ENCODE measurements around the gene DOCK11. TPM values are rescaled to one million over a fixed set of nuclear protein-coding genes. Genes with fewer than 3 reads are reported as not detected.

Gene DOCK11
- total RNA-seq, 2 donors from 2014 or later = 41.6 to 44.9 TPM

DNA sequence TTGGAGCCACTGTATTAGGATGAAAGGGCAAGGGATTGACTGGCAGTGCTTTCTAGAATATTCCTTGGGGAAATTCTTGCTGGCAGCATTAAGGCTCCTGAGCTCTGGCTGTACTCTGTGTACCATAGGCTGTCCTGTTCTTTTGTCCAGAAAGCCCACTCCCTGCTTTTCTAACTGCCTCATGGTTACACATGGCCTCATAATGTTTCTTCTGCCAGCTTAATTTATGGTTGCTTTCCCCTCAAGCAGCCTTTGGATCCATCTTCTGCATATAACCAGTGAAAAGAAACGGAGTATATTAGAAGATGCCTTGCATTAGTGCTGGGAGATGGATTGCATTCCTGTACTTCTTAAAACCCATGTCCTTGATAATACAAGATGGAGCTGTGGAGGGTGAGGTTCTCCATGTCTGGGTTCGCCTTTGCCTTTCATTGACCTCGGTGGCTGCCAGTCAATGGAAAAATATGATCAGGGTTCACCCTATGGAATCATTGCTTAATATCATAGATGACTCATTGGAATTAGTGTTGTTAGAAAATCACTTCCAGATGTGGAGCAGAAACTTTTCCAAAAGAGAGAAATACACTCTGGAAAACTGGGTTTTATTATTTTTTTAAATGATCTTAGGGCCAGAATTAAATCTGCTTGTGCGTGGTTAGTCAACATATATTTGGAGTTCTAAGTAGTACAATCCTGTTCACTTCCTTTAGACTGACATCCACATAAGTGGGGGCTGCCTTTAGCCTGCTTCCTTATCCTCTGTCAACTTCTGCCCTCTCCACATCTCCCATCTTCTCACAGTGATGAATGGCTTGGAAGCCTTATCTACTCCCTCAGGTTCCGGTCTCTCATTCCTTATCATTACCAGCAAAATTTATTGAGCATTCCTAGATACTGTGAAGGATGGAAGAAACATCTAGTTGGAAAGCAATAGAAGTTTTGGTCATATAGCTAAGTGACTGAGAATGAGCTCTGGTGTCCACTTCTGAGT, 24.9 kb downstream of the DOCK11 start:
- H3K27ac Mint-ChIP-seq = peak overlapping the region; percentile 61 to 65

GRCh38 chrX:118521435-118521834, 25.8 kb downstream of the DOCK11 start:
- H3K9me3 Mint-ChIP-seq = no peaks in the 10 kb centered on the region
- DNase-seq (ENCODE audit: low spot score in 2 of 2) (no peak), ATAC-seq (no peak)
- peak overlapping the region in 1 of 2 donors; percentile 65 for H3K27ac Mint-ChIP-seq
- peaks cover 0 to 5% of the 10 kb centered on the region in 2 donors for H3K36me3 Mint-ChIP-seq

More for the DNA sequence above, 24.9 kb downstream of the DOCK11 start:
- no peak for DNase-seq (ENCODE audit: low spot score in 2 of 2)
- Mint-ChIP-seq H3K9me3 (no peaks in the 10 kb centered on the region), H3K36me3 (peaks cover 0 to 5% of the 10 kb centered on the region in 2 donors)
- ATAC-seq = no peak

DNA sequence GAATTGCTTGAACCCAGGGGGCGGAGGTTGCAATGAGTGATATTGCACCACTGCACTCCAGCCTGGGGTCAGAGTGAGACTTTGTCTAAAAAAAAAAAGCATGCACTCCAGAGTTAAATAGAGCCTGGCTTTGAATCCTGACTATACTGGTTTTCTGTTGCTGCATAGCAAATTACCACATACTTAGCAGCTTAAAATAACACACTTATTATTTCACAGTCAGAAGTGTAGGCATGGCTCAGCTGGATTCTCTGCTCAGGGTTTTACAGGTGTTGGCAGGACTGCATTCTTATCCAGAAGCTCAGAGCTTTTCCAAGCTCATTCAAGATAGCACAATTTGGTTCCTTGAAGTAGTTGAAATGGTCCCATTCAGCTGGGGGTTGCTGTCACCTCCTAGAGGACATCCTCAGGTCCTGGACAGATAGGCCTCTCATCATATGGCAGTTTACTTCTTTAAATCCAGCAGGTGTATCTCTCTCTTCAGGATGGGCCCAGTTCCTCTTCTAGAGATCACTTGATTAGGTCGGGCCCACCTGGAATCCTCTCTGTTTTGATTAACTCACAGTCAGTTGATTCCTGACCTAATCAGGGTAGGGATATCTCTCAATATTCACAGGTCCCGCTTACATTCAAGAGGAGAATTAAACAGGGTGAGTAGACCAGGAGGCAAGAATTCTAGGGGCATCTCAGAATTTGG, 26.8 kb downstream of the DOCK11 start:
- no peak overlapping the region for H3K27ac Mint-ChIP-seq
- ATAC-seq (no peak), DNase-seq (ENCODE audit: low spot score in 2 of 2) (no peak)
- H3K36me3 Mint-ChIP-seq = peaks cover 0 to 5% of the 10 kb centered on the region in 2 donors
- H3K9me3 Mint-ChIP-seq = no peaks in the 10 kb centered on the region

DNA sequence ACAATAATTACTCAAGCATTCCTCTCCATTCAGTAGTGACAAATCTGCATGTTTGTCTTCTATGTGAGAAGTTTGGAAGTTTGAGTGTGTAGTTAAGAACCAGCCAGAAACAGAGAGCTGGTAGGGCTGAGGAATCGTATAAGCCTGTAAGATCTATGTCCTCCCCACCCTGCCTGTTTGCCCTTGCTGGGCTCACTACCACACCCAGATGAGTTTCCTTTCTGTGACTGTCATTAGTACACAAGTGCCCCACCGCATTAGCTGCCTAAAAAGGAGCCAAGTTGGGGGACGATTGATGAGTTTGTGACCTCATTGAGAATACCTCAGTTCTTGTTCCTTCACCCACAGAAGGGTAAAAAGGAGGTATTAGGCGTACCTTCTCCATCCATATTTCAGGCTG, 28.3 kb downstream of the DOCK11 start:
- H3K9me3 Mint-ChIP-seq = no peaks in the 10 kb centered on the region
- DNase-seq (ENCODE audit: low spot score in 2 of 2) (no peak), ATAC-seq (peak; percentile 21 to 31)
- H3K27ac Mint-ChIP-seq = peak overlapping the region; percentile 91 to 97
- peaks cover 0 to 5% of the 10 kb centered on the region in 2 donors for H3K36me3 Mint-ChIP-seq

DNA sequence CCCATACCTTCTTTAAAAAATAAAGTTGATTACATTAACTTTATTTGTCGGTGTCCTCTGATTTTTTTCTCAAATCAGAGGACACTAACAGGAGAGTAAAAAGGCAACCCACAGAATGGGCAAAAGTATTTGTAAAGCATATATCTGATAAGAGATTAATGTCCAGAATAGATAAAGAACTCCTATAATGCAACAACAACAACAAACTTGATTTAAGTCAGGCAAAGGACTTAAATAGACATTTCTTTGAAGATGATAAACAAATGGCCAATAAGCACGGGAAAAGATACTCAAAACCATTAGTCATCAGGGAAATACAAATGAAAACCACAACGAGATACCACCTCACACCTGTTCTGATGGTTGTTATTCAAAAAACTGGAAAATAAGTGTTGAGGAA, 28.7 kb downstream of the DOCK11 start:
- Mint-ChIP-seq H3K36me3 (peaks cover 3 to 8% of the 10 kb centered on the region in 2 donors), H3K9me3 (peaks cover 0 to 2% of the 10 kb centered on the region in 2 donors), H3K27ac (peak overlapping the region; percentile 91 to 97)
- DNase-seq (ENCODE audit: low spot score in 2 of 2) (no peak), ATAC-seq (no peak)

DNA sequence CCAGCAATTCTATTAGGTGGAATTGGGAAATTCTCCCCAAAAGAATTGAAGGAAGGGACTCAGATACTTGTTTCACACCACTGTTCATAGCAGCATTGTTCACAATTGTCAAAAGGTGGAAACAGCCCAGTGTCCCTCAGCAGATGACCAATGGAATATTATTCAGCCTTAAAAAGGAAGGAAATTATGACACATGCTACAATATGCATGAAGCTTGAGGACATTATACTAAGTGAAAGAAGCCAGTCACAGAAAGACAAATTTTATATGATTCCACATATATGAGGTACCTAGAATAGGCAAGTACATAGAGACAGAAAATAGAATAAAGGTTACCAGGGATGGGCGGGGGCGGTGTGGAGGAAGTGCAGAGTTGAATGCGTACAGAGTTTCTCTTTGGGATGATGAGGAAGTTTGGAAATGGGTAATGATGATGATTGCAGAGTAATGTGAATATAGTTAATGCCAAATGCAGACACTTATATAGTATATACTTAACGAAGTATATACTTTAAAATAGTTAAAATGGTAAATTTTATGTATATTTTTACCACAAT, 29.6 kb downstream of the DOCK11 start:
- ATAC-seq (no peak), DNase-seq (ENCODE audit: low spot score in 2 of 2) (no peak)
- Mint-ChIP-seq H3K27ac (peak overlapping the region in 1 of 2 donors; percentile 97), H3K36me3 (peaks cover 6 to 11% of the 10 kb centered on the region in 2 donors), H3K9me3 (peaks cover 0 to 4% of the 10 kb centered on the region in 2 donors)

DNA sequence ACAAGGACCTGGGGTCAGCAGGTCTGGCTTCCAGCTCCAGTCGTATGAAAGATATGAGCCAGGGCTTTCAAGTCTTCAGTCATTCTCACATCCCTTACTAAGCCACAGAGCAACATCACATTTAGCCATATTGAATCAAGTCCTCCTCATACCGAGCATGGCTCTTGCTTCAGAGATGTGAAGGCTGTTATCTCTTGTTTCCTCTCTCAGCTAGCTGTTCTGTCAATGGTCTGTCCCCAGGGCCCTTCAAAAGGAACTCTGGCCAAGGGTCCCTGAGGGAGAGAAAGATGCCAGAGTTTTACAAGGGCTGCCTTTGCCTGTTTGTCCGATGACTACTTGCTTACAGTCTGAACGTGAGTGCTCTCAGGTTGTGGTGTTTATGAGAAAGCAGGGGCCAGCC, 30.5 kb downstream of the DOCK11 start:
- peaks cover 0 to 4% of the 10 kb centered on the region in 2 donors for H3K9me3 Mint-ChIP-seq
- H3K36me3 Mint-ChIP-seq = peaks cover 6 to 11% of the 10 kb centered on the region in 2 donors
- no peak for DNase-seq (ENCODE audit: low spot score in 2 of 2)
- peak overlapping the region; percentile 74 to 97 for H3K27ac Mint-ChIP-seq
- peak in 1 of 2 donors; percentile 15 for ATAC-seq

DNA sequence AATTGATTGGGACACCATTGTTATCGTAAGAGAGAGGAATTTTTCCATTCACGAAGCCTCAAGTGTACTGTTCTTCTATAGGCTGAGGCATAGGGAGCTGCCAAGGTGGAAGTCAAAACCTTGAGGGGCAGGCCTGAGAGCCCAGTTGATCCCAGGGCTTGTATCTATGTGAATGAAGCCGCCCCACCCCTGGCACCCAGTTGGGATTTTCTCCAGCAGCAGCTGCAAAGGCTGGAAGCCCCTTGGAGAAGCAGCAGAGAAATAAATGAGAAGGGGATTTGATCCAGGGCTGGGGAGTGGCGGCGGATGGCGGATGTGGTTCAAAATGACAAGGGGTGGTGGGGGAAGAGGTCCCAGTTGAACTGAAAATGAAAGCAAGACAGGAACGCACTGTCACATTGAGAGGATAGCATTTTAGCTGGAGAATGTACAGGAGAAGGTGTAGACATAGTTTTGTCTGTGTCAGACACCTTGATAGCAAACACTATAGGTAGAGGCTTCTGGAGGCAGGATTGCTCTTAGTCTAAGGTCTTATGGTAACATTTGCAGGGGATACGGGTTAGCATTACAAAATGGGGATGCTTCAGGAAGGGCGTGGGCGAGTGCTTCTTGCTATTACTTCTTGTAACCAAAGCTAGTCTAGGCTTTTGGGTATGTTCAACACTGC, 32.6 kb downstream of the DOCK11 start:
- DNase-seq (ENCODE audit: low spot score in 2 of 2) (peak; percentile 29 to 67), ATAC-seq (peak; percentile 67 to 75)
- peak overlapping the region; percentile 97 to 98 for H3K27ac Mint-ChIP-seq
- peaks cover 6% of the 10 kb centered on the region in 2 donors for H3K9me3 Mint-ChIP-seq
- H3K36me3 Mint-ChIP-seq = peaks cover 6 to 20% of the 10 kb centered on the region in 2 donors

GRCh38 chrX:118530219-118530911, 34.8 kb downstream of the DOCK11 start:
- peaks cover 6 to 14% of the 10 kb centered on the region in 2 donors for H3K36me3 Mint-ChIP-seq
- H3K9me3 Mint-ChIP-seq = peaks cover 6% of the 10 kb centered on the region in 2 donors
- peak overlapping the region; percentile 95 to 97 for H3K27ac Mint-ChIP-seq
- ATAC-seq (peak; percentile 37 to 61), DNase-seq (ENCODE audit: low spot score in 2 of 2) (no peak)

DNA sequence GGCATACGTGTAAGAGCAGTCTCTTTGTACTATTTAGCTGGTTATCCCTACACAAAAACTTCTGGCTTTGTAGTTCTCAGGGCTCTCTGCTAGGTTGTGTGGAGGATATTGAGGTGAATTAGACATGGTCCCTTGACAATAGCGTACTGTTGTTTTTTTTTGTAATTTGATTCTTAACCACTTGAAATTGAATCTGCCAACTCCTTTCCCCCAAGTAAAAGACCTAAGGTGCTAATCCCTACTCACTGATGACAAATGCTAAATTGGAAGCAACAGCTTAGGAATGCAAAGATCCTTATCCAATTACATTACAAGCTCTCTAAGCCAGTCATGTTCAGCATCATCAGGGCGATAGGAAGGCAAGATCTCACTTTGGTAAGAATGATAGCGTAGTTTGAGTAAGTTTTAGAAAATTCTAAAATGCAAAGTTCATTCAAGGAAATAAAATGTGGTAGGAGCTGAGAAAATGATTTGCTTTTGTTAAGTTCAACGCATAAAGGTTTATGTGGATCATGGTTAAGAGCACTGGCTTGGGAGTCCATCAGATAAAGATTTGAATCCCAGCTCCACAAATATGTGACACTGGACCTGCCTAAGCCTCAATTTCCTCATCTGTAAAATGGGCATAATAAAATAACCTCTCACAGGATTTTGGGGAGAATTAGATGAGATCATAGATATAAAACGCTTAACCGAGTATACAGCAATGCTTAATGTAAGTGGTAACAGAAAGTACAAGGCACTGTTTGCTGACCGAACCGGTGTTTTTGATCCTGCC, 39.3 kb downstream of the DOCK11 start:
- H3K36me3 Mint-ChIP-seq = peaks cover 0 to 14% of the 10 kb centered on the region in 2 donors
- no peak for DNase-seq (ENCODE audit: low spot score in 2 of 2)
- peak overlapping the region; percentile 61 to 94 for H3K27ac Mint-ChIP-seq
- no peak for ATAC-seq
- H3K9me3 Mint-ChIP-seq = peaks cover 3 to 6% of the 10 kb centered on the region in 2 donors

DNA sequence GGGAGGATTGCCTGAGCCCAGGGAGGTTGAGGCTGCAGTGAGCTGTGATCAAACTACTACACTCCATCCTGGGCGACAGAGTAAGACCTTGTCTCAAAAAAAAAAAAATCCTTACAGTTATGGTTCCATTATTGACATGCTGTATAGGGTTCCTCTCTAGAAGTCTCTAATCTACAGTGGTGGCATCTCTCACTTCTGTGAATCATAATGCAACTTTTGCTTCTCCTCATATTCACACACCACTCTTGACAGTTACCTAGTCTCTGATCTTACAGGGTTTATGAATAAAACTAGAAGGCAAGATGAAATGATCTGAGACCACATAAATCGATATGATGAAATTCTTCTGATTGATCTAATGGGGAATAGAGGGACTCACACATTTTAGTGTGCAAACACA, 40.6 kb downstream of the DOCK11 start:
- peak overlapping the region; percentile 94 for H3K27ac Mint-ChIP-seq
- ATAC-seq = peak; percentile 93 to 95
- peaks cover 3 to 6% of the 10 kb centered on the region in 2 donors for H3K9me3 Mint-ChIP-seq
- H3K36me3 Mint-ChIP-seq = peaks cover 0 to 14% of the 10 kb centered on the region in 2 donors
- DNase-seq (ENCODE audit: low spot score in 2 of 2) = no peak

DNA sequence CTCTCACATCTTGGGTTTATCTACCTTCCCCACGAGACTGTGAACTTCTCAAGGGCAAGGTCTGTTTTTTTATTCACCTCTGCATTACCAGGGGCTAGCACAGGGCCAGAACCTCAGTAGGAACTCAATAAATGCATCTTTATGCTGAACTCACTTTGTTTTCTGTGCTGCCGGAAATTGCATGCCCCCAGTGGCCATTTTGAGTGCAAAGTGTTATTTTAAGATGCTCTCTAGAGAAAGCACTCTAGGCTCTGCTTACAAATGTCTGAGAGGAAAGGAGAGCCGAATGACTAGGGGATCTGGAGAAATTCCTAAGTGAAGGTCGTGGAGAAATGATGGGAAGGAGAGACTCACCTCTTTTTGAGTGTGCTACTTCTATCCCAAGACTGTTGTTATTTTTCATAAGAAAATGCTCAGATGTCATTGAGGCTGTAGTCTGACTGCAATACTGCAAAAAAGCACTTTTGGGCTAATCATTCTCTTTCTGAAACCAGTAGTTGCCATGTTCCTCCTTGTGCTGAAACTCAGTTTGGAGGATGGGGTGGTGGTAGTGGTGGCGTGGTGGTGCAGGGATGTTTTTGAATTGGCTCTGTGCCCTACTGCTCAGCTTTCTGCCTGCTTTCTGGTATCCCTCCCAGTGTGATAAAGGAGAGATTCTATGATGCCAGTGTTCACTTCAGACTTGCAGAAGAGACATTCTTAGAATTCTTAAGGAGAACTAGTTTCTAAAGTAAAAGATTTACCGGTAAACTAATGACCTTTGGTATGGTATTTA, 41.3 kb downstream of the DOCK11 start:
- Mint-ChIP-seq H3K27ac (peak overlapping the region; percentile 94), H3K36me3 (peaks cover 0 to 11% of the 10 kb centered on the region in 2 donors), H3K9me3 (peaks cover 3 to 5% of the 10 kb centered on the region in 2 donors)
- ATAC-seq = peak; percentile 29 to 72
- DNase-seq (ENCODE audit: low spot score in 2 of 2) = no peak

DNA sequence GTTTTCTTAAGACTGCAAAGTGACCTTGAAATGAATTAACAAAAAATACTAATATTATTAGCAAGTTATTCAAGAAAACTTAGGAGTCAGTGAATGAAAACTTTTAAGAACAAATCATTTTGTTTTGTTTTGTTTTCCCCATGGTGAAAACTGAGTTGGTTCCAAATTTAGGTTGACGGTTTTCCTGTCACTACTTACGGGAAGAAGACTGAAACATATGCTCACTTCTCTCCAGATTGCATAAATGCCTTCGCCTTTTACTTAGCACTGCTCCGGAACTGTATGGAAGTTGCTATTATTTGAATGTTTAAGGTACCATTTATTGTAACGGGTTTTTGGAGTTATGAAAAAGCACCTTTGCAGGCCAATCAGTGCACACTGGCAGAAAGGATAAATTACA, 42.8 kb downstream of the DOCK11 start:
- ATAC-seq = no peak
- H3K9me3 Mint-ChIP-seq = no peaks in the 10 kb centered on the region
- peaks cover 0 to 6% of the 10 kb centered on the region in 2 donors for H3K36me3 Mint-ChIP-seq
- DNase-seq (ENCODE audit: low spot score in 2 of 2) = no peak
- peak overlapping the region in 1 of 2 donors; percentile 54 for H3K27ac Mint-ChIP-seq

DNA sequence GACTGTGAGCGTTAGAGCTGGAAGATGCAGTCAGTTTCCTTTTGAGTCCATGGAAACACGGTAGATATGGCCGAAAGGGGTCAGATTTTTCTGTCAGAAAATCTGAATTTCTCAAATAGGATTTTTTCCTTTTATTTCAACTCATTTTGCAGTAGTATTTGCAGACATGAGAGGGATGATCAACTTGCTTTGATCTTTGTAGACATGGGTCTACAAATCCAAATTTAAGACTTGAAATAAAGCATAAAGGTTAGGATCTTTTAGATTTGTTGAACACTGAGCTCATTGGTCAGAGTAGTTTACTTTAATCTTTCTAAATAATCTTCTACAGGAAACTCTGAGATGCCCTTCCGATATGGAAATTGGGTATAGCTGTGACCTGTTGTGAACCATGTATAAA, 44.7 kb downstream of the DOCK11 start:
- ATAC-seq (no peak), DNase-seq (ENCODE audit: low spot score in 2 of 2) (no peak)
- peaks cover 0 to 10% of the 10 kb centered on the region in 2 donors for H3K36me3 Mint-ChIP-seq
- no peak overlapping the region for H3K27ac Mint-ChIP-seq
- no peaks in the 10 kb centered on the region for H3K9me3 Mint-ChIP-seq
